HUES64 (cell line): ENCODE results near the gene POGK.

ENCODE experiments used
- H3K27ac ChIP-seq: 2 replicates; pipeline ENCODE4 v1.7.0; 2013; ENCODE audit warnings: low read depth, low read length, inconsistent platforms
- H3K27me3 ChIP-seq: 2 replicates; pipeline ENCODE4 v1.6.1; 2013; ENCODE audit warnings: mild to moderate bottlenecking, low read length; ENCODE audit not compliant: insufficient read depth
- H3K36me3 ChIP-seq: 2 replicates; pipeline ENCODE4 v1.6.1; 2013; ENCODE audit warnings: mild to moderate bottlenecking, low read length; ENCODE audit not compliant: insufficient read depth
- H3K4me1 ChIP-seq: 2 replicates; pipeline ENCODE4 v1.6.1; 2013; ENCODE audit warnings: mild to moderate bottlenecking, low read length, moderate library complexity; ENCODE audit not compliant: insufficient read depth
- H3K4me3 ChIP-seq: 2 replicates; pipeline ENCODE4 v1.5.1; 2013; ENCODE audit warnings: mild to moderate bottlenecking, low read length, moderate library complexity
- H3K9ac ChIP-seq: 2 replicates; pipeline ENCODE4 v1.6.1; 2013; ENCODE audit warnings: mild to moderate bottlenecking, low read depth, low read length
- H3K9me3 ChIP-seq: 2 replicates; pipeline ENCODE4 v1.6.1; 2013; ENCODE audit warnings: low read depth, low read length; ENCODE audit not compliant: insufficient read depth
- WGBS: fragments of 150-250, 120-280 bp; methylation state at CpG from one replicate; pipeline ENCODE4 v1.1.7; 2013; ENCODE audit warnings: missing lambda C conversion rate; 5-methylcytosine and 5-hydroxymethylcytosine counted together

Gene POGK

DNA sequence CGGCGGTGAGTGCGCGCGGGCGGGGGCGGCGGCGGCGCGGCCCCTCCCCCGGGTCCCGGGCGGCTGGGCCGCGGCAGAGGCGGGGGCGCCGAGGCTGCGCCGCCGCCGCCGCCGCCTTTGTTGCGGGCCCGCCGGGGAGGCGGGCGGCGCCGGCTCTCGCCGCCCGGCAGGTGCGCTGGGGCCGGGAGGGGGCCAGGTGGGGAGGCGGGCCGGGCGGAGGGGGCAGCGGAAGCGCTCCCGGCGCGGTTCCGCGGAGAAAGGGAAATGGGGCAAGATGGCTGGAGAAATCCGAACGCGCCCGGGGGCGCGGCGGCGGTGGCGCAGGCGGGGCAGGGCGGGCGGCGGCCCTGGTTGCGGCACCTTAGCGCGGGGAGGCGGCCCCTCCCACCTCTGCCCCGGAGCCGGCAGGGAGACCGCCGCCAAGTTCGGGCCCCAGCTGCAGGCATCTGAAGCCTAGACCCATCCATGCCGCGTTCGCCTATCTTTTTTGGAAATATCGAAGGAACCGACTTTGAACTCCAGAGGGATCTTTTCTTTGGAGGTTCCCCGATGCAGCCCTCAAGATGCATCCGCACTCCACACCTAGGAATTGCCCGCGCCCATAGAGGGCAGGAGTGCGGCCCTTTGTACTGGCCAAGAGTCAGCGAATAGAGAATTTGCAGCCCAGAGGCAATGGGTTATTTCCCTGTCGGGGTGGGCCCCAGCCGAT is 479 bp downstream of the POGK start:
- Histone ChIP-seq H3K4me3 (peak overlapping the region; percentile 76), H3K9me3 (no peaks in the 10 kb centered on the region), H3K27ac (peak overlapping the region; percentile 91), H3K9ac (peak overlapping the region; percentile 91), H3K36me3 (peaks cover 42% of the 10 kb centered on the region), H3K4me1 (peaks cover 15% of the 10 kb centered on the region), H3K27me3 (no peaks in the 10 kb centered on the region)
- WGBS, result under 1% methylated on average over 82 of the region's 82 CpGs

DNA sequence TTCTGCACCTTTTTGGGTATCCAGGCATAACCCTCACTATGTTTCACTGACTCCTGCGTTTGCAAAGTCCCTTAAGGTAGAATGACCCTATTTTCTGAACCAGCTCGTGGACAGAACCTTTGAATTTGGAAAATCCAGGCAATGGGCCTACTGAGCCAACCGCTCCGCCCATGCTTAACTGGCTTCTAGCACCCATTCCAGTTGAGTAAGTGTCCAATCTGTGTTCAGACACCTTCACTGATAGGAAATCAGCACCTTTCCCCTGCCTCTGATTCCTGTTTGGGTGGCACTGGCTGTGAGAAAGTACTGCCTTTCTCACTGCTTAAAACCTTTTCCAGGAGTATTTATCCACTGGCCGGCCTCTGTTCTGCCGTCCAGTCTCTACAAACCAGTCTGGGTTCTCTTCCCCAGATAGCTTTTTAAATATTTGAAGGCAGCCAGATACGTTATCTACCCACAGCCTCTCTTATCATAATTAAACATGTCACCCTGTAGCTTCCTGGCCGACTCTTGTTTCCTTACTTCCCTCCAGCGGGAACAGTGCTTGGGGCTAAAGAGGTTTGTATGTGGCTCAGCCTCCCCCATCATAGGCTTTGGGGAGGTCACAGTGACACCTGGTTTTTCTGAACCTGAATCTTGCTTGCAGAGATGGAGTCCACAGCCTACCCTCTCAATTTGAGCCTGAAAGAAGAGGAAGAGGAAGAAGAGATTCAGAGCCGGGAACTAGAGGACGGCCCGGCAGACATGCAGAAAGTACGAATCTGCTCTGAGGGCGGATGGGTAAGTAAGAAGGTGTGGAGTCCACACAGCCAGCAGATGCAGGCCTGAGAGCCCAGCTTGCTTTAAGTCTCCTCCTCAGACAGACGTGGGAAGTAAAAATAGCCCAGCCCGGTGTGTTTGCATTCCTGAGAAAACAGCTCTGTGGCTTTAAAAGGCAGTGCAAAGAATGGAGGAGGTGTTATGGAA is 1.3 kb downstream of the POGK start:
- H3K4me3 ChIP-seq, result peak overlapping the region; percentile 76
- H3K4me1 ChIP-seq, result peaks cover 15% of the 10 kb centered on the region
- peak overlapping the region; percentile 80; the same call in 1 of the 2 replicates for H3K27ac ChIP-seq
- H3K9ac ChIP-seq, result peak overlapping the region; percentile 91
- H3K9me3 ChIP-seq, result no peaks in the 10 kb centered on the region
- H3K36me3 ChIP-seq, result peaks cover 50% of the 10 kb centered on the region
- H3K27me3 ChIP-seq, result no peaks in the 10 kb centered on the region
- 71% methylated on average over 16 of the region's 16 CpGs for WGBS

DNA sequence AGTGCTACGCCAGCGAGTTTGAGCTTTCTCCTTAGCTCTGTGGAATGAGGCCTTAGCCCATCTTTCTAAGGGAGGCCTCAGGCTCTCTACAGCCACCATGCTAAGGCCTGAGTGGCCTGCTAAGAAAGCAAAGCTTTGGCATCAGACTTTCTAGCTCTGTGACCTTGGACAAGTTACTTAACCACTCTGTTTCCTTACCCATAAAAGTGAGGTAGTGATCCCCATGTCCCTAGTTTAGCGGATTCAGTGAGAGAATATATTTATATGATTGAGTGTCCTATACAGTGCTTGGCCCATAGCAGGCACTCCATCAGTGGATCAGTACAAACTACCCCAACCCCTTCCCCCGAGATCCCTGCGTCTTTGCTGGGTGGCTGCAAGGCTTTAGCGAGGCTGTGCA is 4.0 kb downstream of the POGK start:
- Histone ChIP-seq H3K27ac (no peak overlapping the region), H3K4me1 (peaks cover 11% of the 10 kb centered on the region), H3K36me3 (peaks cover 77% of the 10 kb centered on the region), H3K4me3 (no peak overlapping the region), H3K9ac (no peak overlapping the region), H3K9me3 (no peaks in the 10 kb centered on the region), H3K27me3 (no peaks in the 10 kb centered on the region)
- WGBS, result 90% methylated on average over 5 of the region's 6 CpGs

DNA sequence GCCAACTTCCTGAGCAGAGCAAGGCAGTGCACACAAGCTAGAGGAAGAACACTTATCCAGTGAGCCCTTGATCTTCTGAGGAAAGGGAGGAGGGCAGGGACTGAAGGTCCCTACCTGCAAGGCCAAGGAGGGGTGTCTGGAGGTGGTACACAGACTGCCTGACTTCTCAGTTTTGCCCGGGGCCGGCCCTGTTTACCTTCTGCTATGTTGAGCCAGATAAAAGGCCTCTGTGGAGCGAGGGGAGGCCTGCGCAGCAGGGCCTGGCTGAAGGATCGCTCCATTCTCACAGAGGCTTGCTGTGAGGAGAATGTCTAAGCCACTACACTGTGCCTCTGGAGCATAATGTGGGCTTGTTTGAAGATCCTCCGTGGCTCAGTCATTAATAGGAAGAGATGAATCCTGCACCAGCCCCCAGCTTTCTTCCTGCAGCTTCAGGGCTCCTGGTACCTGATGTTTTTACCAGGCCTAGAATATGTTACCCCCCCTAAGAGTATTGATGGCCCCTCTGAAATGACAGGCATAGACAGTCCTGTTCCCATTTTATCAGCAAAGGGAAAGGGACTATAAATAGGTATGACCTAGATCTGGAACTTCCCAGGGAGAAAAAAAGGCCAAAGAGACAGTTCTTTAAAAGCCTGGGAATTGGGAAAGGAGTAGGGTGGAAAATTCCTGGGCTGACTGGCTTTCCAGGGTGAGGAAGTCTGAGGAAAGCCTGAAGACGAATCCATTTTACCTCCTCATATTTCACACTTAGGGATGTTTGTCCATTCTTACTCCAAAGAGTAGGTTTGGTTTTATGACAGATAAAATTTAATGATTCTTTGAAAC is 4.7 kb downstream of the POGK start:
- H3K36me3 ChIP-seq, result peaks cover 83% of the 10 kb centered on the region
- no peak overlapping the region for H3K27ac ChIP-seq
- no peak overlapping the region for H3K4me3 ChIP-seq
- peaks cover 8% of the 10 kb centered on the region for H3K4me1 ChIP-seq
- no peak overlapping the region for H3K9ac ChIP-seq
- H3K27me3 ChIP-seq, result no peaks in the 10 kb centered on the region
- WGBS, result 93% methylated on average over 6 of the region's 7 CpGs
- no peaks in the 10 kb centered on the region for H3K9me3 ChIP-seq

- H3K9ac ChIP-seq, result no peak overlapping the region
- no peaks in the 10 kb centered on the region for H3K9me3 ChIP-seq
- 82% methylated on average over 7 of the region's 7 CpGs for WGBS
- H3K4me3 ChIP-seq, result no peak overlapping the region
- H3K27ac ChIP-seq, result no peak overlapping the region
- peaks cover 8% of the 10 kb centered on the region for H3K4me1 ChIP-seq
- no peaks in the 10 kb centered on the region for H3K27me3 ChIP-seq
- H3K36me3 ChIP-seq, result peaks cover 92% of the 10 kb centered on the region
Measured at GRCh38 chr1:166844791-166845190, 5.5 kb downstream of the POGK start.

- H3K9me3 ChIP-seq, result no peaks in the 10 kb centered on the region
- H3K27ac ChIP-seq, result no peak overlapping the region
- no peaks in the 10 kb centered on the region for H3K4me1 ChIP-seq
- H3K27me3 ChIP-seq, result no peaks in the 10 kb centered on the region
- H3K4me3 ChIP-seq, result no peak overlapping the region
- H3K36me3 ChIP-seq, result peaks cover 99% of the 10 kb centered on the region
- no peak overlapping the region for H3K9ac ChIP-seq
Measured at GRCh38 chr1:166848193-166848592, 8.9 kb downstream of the POGK start.

DNA sequence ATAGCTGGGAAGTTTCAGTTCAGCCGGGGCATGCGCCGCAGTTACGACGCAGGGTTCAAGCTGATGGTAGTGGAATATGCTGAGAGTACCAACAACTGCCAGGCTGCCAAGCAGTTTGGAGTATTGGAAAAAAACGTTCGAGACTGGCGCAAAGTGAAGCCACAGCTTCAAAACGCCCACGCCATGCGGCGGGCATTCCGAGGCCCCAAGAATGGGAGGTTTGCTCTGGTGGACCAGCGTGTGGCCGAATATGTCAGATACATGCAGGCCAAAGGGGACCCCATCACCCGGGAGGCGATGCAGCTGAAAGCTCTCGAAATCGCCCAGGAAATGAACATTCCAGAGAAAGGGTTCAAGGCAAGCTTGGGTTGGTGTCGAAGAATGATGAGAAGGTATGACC is 9.9 kb downstream of the POGK start:
- 97% methylated on average over 20 of the region's 20 CpGs for WGBS

GRCh38 chr1:166852918-166853317 is 13.6 kb downstream of the POGK start:
- WGBS, result 0% methylated on average over 1 of the region's 1 CpG

More for the DNA sequence above, 9.9 kb downstream of the POGK start:
- no peak overlapping the region for H3K27ac ChIP-seq
- peaks cover 99% of the 10 kb centered on the region for H3K36me3 ChIP-seq
- no peaks in the 10 kb centered on the region for H3K27me3 ChIP-seq
- H3K4me3 ChIP-seq, result no peak overlapping the region
- H3K4me1 ChIP-seq, result no peaks in the 10 kb centered on the region
- no peak overlapping the region for H3K9ac ChIP-seq
- H3K9me3 ChIP-seq, result no peaks in the 10 kb centered on the region

GRCh38 chr1:166855558-166855957 is 16.3 kb downstream of the POGK start:
- Histone ChIP-seq H3K9me3 (no peaks in the 10 kb centered on the region), H3K4me3 (no peak overlapping the region), H3K9ac (no peak overlapping the region), H3K27ac (no peak overlapping the region), H3K36me3 (peaks cover 99% of the 10 kb centered on the region), H3K4me1 (peaks cover 10% of the 10 kb centered on the region; the same call in 1 of the 2 replicates), H3K27me3 (no peaks in the 10 kb centered on the region)
- WGBS, result 94% methylated on average over 3 of the region's 3 CpGs

More at GRCh38 chr1:166852918-166853317, 13.6 kb downstream of the POGK start:
- no peak overlapping the region for H3K4me3 ChIP-seq
- H3K9me3 ChIP-seq, result no peaks in the 10 kb centered on the region
- peaks cover 100% of the 10 kb centered on the region for H3K36me3 ChIP-seq
- H3K9ac ChIP-seq, result no peak overlapping the region
- H3K27ac ChIP-seq, result no peak overlapping the region
- no peaks in the 10 kb centered on the region for H3K4me1 ChIP-seq
- H3K27me3 ChIP-seq, result no peaks in the 10 kb centered on the region

DNA sequence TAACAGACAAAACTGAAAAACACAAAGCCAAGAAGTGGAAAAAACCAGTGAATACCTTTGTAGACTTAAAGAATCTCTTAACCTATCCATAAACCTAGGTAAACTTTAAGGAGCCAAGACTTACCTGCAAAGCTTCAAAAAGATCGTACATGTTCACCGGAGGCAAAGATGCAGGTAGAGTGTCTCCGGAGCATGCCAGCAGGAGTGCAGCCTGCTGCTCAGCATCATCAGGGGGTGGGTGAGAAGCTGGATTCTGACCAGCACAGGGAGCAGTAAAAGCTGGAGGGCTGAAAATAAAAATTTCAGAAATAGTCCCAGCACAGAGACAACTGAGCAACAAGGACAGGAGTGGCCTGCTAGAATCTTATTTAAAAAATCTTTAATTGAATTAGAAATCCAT is 18.7 kb downstream of the POGK start:
- Histone ChIP-seq H3K27ac (no peak overlapping the region), H3K4me1 (peaks cover 10% of the 10 kb centered on the region), H3K4me3 (no peak overlapping the region), H3K9me3 (no peaks in the 10 kb centered on the region), H3K9ac (no peak overlapping the region), H3K27me3 (no peaks in the 10 kb centered on the region), H3K36me3 (peaks cover 98% of the 10 kb centered on the region)
- WGBS, result 92% methylated on average over 3 of the region's 3 CpGs
